Caco-2 (cell line): Measurements from ENCODE around the gene ZYG11B. TPM values are rescaled to one million over a fixed set of nuclear protein-coding genes. Genes with fewer than 3 reads are reported as not detected.

ENCODE experiments used
- BruUV-seq: library from RNA; stranded (reverse); fragments of 400-500 nt; replicated peaks from 2 replicates; lab custom pipeline; 2021; lab: Mats Ljungman, UMichigan
- CTCF ChIA-PET: fragments of 300-600 bp; sonication (Branson Sonifier 250); formaldehyde crosslinking; loops from one replicate; lab custom pipeline; 2022; ENCODE audit warnings: antibody characterized with exemption; lab: Charles Lee
- POLR2A ChIA-PET: fragments of 300-600 bp; sonication (Branson Sonifier 250); formaldehyde crosslinking; loops from one replicate; lab custom pipeline; 2022; ENCODE audit warnings: antibody characterized with exemption; lab: Charles Lee
- DNase-seq, 2 experiments: peaks; one replicate each; pipeline versions ENCODE4 v3.0.0 to v3.0.0-alpha.2; 2020 to 2022
- H3K27me3 ChIP-seq: replicated peaks from 2 replicates; pipeline ENCODE4 v1.6.0; 2011; ENCODE audit warnings: low read length; ENCODE audit not compliant: control insufficient read depth, insufficient read depth
- H3K36me3 ChIP-seq: 2 replicates; pipeline ENCODE4 v1.5.1; 2011; ENCODE audit warnings: low read length; ENCODE audit not compliant: control insufficient read depth, insufficient read depth
- H3K4me1 ChIP-seq: fragments of 250-450 bp; sonication (Bioruptor Pico); 2 replicates; pipeline ENCODE4 v1.5.1; 2020; ENCODE audit warnings: mild to moderate bottlenecking
- H3K4me3 ChIP-seq: 2 replicates; pipeline ENCODE4 v1.5.1; 2011; ENCODE audit warnings: low read depth, mild to moderate bottlenecking, control low read depth, low read length
- H3K9me3 ChIP-seq: fragments of 250-450 bp; sonication (Bioruptor Pico); 2 replicates; pipeline ENCODE4 v1.5.1; 2020; ENCODE audit warnings: mild to moderate bottlenecking, moderate library complexity
- H3K27ac Mint-ChIP-seq: one replicate; pipeline ENCODE4 v1.8.0; 2022; ENCODE audit warnings: mixed read lengths; ENCODE audit not compliant: unreplicated experiment
- H3K27me3 Mint-ChIP-seq: one replicate; pipeline ENCODE4 v1.8.0; 2022; ENCODE audit warnings: mixed read lengths; ENCODE audit not compliant: insufficient read depth, unreplicated experiment
- H3K36me3 Mint-ChIP-seq: one replicate; pipeline ENCODE4 v1.8.0; 2022; ENCODE audit warnings: mild to moderate bottlenecking, mixed read lengths; ENCODE audit not compliant: insufficient read depth, unreplicated experiment
- H3K4me1 Mint-ChIP-seq: one replicate; pipeline ENCODE4 v1.8.0; 2022; ENCODE audit warnings: low read depth, mixed read lengths; ENCODE audit not compliant: unreplicated experiment
- H3K4me3 Mint-ChIP-seq: one replicate; pipeline ENCODE4 v1.8.0; 2022; ENCODE audit warnings: mild to moderate bottlenecking, moderate library complexity, mixed read lengths; ENCODE audit not compliant: unreplicated experiment
- H3K9me3 Mint-ChIP-seq: one replicate; pipeline ENCODE4 v1.8.0; 2022; ENCODE audit warnings: mixed read lengths; ENCODE audit not compliant: unreplicated experiment
- CTCF ChIP-seq, 2 experiments: fragments of 200-600 bp in 1 of 2; IDR thresholded peaks; 1 replicate in 1 of 2; 2 replicates in 1 of 2; pipeline versions ENCODE4 v1.5.1 to v1.8.0; 2011 to 2022; ENCODE audit warnings: antibody characterized with exemption in 1 of 2, control low read depth in 1 of 2, inconsistent platforms in 1 of 2, low read depth in 1 of 2, low read length in 1 of 2, mild to moderate bottlenecking in 1 of 2, moderate library complexity in 1 of 2; ENCODE audit not compliant: insufficient read depth in 1 of 2, severe bottlenecking in 1 of 2, unreplicated experiment in 1 of 2
- intact Hi-C: fragments of 100-400 bp; cut with micrococcal nuclease; formaldehyde crosslinking; loops from one replicate; pipeline ENCODE4 v1.10.0; 2022; ENCODE audit not compliant: unreplicated experiment
- total RNA-seq: library from RNA; stranded (reverse); gene quantifications from 2 replicates; pipeline ENCODE4 v1.2.3, GENCODE V29; 2022

ZYG11B gene
- total RNA-seq, 1 experiment from 2014 or later: 15.8 TPM

- no peaks in the 10 kb centered on the region for H3K9me3 ChIP-seq
- intact Hi-C loops: no loop called here
- no peak overlapping the region for H3K4me3 ChIP-seq
- no peak overlapping the region for H3K4me3 Mint-ChIP-seq
- no peaks in the 10 kb centered on the region for H3K27me3 Mint-ChIP-seq
- BruUV-seq: no TSS peak
- peaks cover 6% of the 10 kb centered on the region for H3K4me1 Mint-ChIP-seq
- no peaks in the 10 kb centered on the region for H3K9me3 Mint-ChIP-seq
- no peak for DNase-seq
- no peak overlapping the region for H3K27ac Mint-ChIP-seq
- peaks cover 10% of the 10 kb centered on the region; the same call in 1 of the 2 replicates for H3K4me1 ChIP-seq
- CTCF ChIA-PET: no interaction called here
- no peak for TF ChIP-seq CTCF (IDR thresholded peaks at IDR 0.05; ENCODE audit: insufficient read depth in 1 of 2, low read depth in 1 of 2, low read length in 1 of 2, severe bottlenecking in 1 of 2, unreplicated experiment in 1 of 2)
- H3K36me3 ChIP-seq: no peaks in the 10 kb centered on the region
- POLR2A ChIA-PET: no interaction called here
- H3K27me3 ChIP-seq: no peaks in the 10 kb centered on the region
- H3K36me3 Mint-ChIP-seq: peaks cover 4% of the 10 kb centered on the region
These were observed 47.2 kb upstream of the ZYG11B start for GRCh38 chr1:52679048-52679447.

GRCh38 chr1:52679498-52679897, 46.8 kb upstream of the ZYG11B start:
- ChIA-PET POLR2A (no interaction called here), CTCF (interaction anchor here (0.7 kb wide), 1 partner anchor 498 kb away, joined by 3 read pairs; no protein-coding TSS in a partner anchor)
- Histone ChIP-seq H3K9me3 (no peaks in the 10 kb centered on the region), H3K4me3 (no peak overlapping the region), H3K36me3 (no peaks in the 10 kb centered on the region), H3K4me1 (peaks cover 5% of the 10 kb centered on the region; the same call in 1 of the 2 replicates), H3K27me3 (no peaks in the 10 kb centered on the region)
- Mint-ChIP-seq H3K27me3 (no peaks in the 10 kb centered on the region), H3K27ac (no peak overlapping the region), H3K36me3 (peaks cover 6% of the 10 kb centered on the region), H3K4me1 (peaks cover 6% of the 10 kb centered on the region), H3K4me3 (no peak overlapping the region), H3K9me3 (no peaks in the 10 kb centered on the region)
- intact Hi-C loops: no loop called here
- DNase-seq: no peak
- no TSS peak for BruUV-seq
- no peak for TF ChIP-seq CTCF (IDR thresholded peaks at IDR 0.05; ENCODE audit: insufficient read depth in 1 of 2, low read depth in 1 of 2, low read length in 1 of 2, severe bottlenecking in 1 of 2, unreplicated experiment in 1 of 2)

- peaks cover 6% of the 10 kb centered on the region for H3K4me1 Mint-ChIP-seq
- no peak for TF ChIP-seq CTCF (IDR thresholded peaks at IDR 0.05; ENCODE audit: insufficient read depth in 1 of 2, low read depth in 1 of 2, low read length in 1 of 2, severe bottlenecking in 1 of 2, unreplicated experiment in 1 of 2)
- no peaks in the 10 kb centered on the region for H3K27me3 ChIP-seq
- H3K27me3 Mint-ChIP-seq: no peaks in the 10 kb centered on the region
- no peaks in the 10 kb centered on the region for H3K4me1 ChIP-seq
- ChIA-PET CTCF (no interaction called here), POLR2A (interaction anchor here (0.6 kb wide), 1 partner anchor 128 kb away, joined by 5 read pairs; the partner anchor contains the start of gene TUT4)
- no TSS peak for BruUV-seq
- no peaks in the 10 kb centered on the region for H3K9me3 Mint-ChIP-seq
- no peaks in the 10 kb centered on the region for H3K36me3 ChIP-seq
- H3K4me3 Mint-ChIP-seq: no peak overlapping the region
- no peak overlapping the region for H3K4me3 ChIP-seq
- no peak overlapping the region for H3K27ac Mint-ChIP-seq
- H3K9me3 ChIP-seq: no peaks in the 10 kb centered on the region
- intact Hi-C loops: no loop called here
- no peak for DNase-seq
- H3K36me3 Mint-ChIP-seq: peaks cover 9% of the 10 kb centered on the region
These were observed 45.9 kb upstream of the ZYG11B start for GRCh38 chr1:52680353-52680752.
